Ishikawa (cell line): ENCODE data around the gene TWNK.

ENCODE experiments used
- CEBPB ChIP-seq: IDR thresholded peaks from 2 replicates; pipeline ENCODE4 v1.6.1; 2012
- CREB1 ChIP-seq: IDR thresholded peaks from 2 replicates; pipeline ENCODE4 v1.6.1; 2012; ENCODE audit warnings: low read depth
- EGR1 ChIP-seq: IDR thresholded peaks from 2 replicates; pipeline ENCODE4 v1.6.1; 2012
- EP300 ChIP-seq: IDR thresholded peaks from 2 replicates; pipeline ENCODE4 v1.6.1; 2012; ENCODE audit warnings: borderline replicate concordance
- FOXM1 ChIP-seq: IDR thresholded peaks from 2 replicates; pipeline ENCODE4 v1.6.1; 2012; ENCODE audit warnings: low read depth, borderline replicate concordance
- MAX ChIP-seq: IDR thresholded peaks from 2 replicates; pipeline ENCODE4 v1.6.1; 2012
- NFIC ChIP-seq: IDR thresholded peaks from 2 replicates; pipeline ENCODE4 v1.6.1; 2012
- RAD21 ChIP-seq: IDR thresholded peaks from 2 replicates; pipeline ENCODE4 v1.6.1; 2012; ENCODE audit warnings: low read depth
- REST ChIP-seq: IDR thresholded peaks from 2 replicates; pipeline ENCODE4 v1.6.1; 2012; ENCODE audit warnings: low read depth, mild to moderate bottlenecking
- TAF1 ChIP-seq: IDR thresholded peaks from 2 replicates; pipeline ENCODE4 v1.6.1; 2012; ENCODE audit warnings: low read depth, mild to moderate bottlenecking
- TCF12 ChIP-seq: IDR thresholded peaks from 2 replicates; pipeline ENCODE4 v1.6.1; 2012; ENCODE audit warnings: low read depth
- TEAD4 ChIP-seq: IDR thresholded peaks from 2 replicates; pipeline ENCODE4 v1.6.1; 2012
- USF1 ChIP-seq: IDR thresholded peaks from 2 replicates; pipeline ENCODE4 v1.6.1; 2012
- YY1 ChIP-seq: IDR thresholded peaks from 2 replicates; pipeline ENCODE4 v1.6.1; 2012; ENCODE audit warnings: low read depth
- ZBTB7A ChIP-seq: IDR thresholded peaks from 2 replicates; pipeline ENCODE4 v1.6.1; 2012; ENCODE audit warnings: low read depth

The TWNK gene

GRCh38 chr10:100987685-100988049 lies 324 bp downstream of the TWNK start:
- TF ChIP-seq TEAD4 (no peak), MAX (no peak), NFIC (no peak), RAD21 (no peak), ZBTB7A (no peak), CREB1 (no peak), REST (no peak), TAF1 (no peak)

- TF ChIP-seq CEBPB (no peak), ZBTB7A (no peak), RAD21 (no peak), EGR1 (no peak), EP300 (no peak), NFIC (no peak), TCF12 (no peak), TEAD4 (no peak), CREB1 (no peak), REST (no peak), MAX (no peak), YY1 (no peak), USF1 (no peak), FOXM1 (no peak), TAF1 (no peak)
Observed at GRCh38 chr10:100988166-100988565, 823 bp downstream of the TWNK start.

GRCh38 chr10:100989088-100989487 lies 1.7 kb downstream of the TWNK start:
- TF ChIP-seq CREB1, result no peak
- no peak for TF ChIP-seq REST
- TF ChIP-seq RAD21, result no peak
- TF ChIP-seq NFIC, result no peak
- no peak for TF ChIP-seq MAX
- no peak for TF ChIP-seq TCF12
- TF ChIP-seq ZBTB7A, result no peak
- TF ChIP-seq EGR1, result no peak
- no peak for TF ChIP-seq TEAD4
- TF ChIP-seq USF1, result no peak
- no peak for TF ChIP-seq TAF1
- TF ChIP-seq YY1, result no peak
- no peak for TF ChIP-seq EP300
- TF ChIP-seq CEBPB, result no peak
- TF ChIP-seq FOXM1, result no peak

- no peak for TF ChIP-seq FOXM1
- peak; percentile 59 for TF ChIP-seq RAD21
Observed at GRCh38 chr10:100993986-100994708, 6.8 kb downstream of the TWNK start.
